Lower leg skin (tissue), 3 donors: Measurements from ENCODE around the gene NOLC1.

Source experiments
- POLR2A ChIP-seq, 2 donors: fragments of 450-650 bp; IDR thresholded peaks; one replicate each; pipeline ENCODE4 v1.6.1; 2016 to 2017; ENCODE audit warnings: antibody characterized with exemption in 2 of 2, mild to moderate bottlenecking in 1 of 2, moderate library complexity in 1 of 2
- TF ChIP-seq, protein P1 (sequence below), 3 donors: fragments of 450-650 bp; IDR thresholded peaks; one replicate each; pipeline ENCODE4 v1.5.1; 2016; ENCODE audit warnings: antibody characterized with exemption in 3 of 3, mild to moderate bottlenecking in 3 of 3, moderate library complexity in 2 of 3

DNA sequence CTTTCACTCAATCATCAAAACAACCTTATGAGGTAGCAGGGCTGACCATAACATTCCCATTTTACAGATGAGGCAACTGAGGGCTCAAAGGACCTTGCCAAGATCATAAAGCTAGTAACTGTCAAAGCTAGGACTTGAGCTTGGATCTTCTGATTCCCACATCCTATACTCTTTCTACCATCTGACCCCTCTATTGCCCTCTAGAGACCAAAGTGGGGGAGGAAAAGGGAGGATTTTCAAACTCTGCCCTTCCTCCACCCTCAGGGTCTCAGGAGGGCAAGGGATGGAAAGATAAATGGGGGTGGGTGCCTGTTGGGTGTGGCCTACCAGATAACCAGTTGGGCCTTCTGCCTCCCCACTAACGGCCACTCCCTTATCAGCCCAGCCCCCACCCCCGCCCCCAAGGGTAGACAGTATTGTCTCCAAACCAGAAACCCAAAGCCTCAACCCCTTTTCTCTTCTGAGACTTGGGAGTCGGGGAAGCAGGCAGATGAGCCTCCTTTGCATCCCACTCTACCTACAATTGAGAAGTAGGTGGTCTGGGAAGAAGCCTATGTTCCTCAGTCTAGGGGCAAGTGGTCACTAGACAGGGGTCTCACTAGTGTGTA, 39.9 kb upstream of the NOLC1 start:
- TF ChIP-seq, protein P1, sequence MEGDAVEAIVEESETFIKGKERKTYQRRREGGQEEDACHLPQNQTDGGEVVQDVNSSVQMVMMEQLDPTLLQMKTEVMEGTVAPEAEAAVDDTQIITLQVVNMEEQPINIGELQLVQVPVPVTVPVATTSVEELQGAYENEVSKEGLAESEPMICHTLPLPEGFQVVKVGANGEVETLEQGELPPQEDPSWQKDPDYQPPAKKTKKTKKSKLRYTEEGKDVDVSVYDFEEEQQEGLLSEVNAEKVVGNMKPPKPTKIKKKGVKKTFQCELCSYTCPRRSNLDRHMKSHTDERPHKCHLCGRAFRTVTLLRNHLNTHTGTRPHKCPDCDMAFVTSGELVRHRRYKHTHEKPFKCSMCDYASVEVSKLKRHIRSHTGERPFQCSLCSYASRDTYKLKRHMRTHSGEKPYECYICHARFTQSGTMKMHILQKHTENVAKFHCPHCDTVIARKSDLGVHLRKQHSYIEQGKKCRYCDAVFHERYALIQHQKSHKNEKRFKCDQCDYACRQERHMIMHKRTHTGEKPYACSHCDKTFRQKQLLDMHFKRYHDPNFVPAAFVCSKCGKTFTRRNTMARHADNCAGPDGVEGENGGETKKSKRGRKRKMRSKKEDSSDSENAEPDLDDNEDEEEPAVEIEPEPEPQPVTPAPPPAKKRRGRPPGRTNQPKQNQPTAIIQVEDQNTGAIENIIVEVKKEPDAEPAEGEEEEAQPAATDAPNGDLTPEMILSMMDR (IDR thresholded peaks at IDR 0.05), result no peak
- TF ChIP-seq POLR2A (IDR thresholded peaks at IDR 0.05), result no peak
